Measurements from ENCODE around the gene NR5A1.

Gene NR5A1

DNA sequence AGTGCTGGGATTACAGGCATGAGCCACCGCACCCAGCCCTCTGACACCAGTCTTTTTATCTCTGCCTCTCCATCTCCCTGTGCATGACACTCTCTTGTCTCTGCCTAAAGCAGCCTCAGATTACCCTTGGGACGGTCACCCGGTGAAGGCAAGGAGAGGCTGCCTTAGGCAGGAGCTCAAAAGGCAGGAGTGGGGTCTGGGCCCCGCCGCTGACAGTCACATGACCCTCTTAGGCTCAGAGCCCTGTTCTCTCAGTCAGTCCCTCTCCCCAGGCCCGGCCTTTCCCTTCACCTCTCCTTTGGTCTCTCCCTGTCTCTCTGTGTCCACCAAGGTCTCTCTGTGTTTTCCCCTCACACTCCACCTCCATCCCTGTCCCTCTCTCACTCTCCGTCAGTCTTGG, 34.4 kb downstream of the NR5A1 start:
- TF ChIP-seq, protein P1, sequence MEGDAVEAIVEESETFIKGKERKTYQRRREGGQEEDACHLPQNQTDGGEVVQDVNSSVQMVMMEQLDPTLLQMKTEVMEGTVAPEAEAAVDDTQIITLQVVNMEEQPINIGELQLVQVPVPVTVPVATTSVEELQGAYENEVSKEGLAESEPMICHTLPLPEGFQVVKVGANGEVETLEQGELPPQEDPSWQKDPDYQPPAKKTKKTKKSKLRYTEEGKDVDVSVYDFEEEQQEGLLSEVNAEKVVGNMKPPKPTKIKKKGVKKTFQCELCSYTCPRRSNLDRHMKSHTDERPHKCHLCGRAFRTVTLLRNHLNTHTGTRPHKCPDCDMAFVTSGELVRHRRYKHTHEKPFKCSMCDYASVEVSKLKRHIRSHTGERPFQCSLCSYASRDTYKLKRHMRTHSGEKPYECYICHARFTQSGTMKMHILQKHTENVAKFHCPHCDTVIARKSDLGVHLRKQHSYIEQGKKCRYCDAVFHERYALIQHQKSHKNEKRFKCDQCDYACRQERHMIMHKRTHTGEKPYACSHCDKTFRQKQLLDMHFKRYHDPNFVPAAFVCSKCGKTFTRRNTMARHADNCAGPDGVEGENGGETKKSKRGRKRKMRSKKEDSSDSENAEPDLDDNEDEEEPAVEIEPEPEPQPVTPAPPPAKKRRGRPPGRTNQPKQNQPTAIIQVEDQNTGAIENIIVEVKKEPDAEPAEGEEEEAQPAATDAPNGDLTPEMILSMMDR (conservative IDR thresholded peaks at IDR 0.05; ENCODE audit: low read depth, low read length) = no peak
- H3K4me3 ChIP-seq (ENCODE audit: low read depth, low read length) = no peak overlapping the region
- DNase-seq (ENCODE audit: low read depth) = no peak

DNA sequence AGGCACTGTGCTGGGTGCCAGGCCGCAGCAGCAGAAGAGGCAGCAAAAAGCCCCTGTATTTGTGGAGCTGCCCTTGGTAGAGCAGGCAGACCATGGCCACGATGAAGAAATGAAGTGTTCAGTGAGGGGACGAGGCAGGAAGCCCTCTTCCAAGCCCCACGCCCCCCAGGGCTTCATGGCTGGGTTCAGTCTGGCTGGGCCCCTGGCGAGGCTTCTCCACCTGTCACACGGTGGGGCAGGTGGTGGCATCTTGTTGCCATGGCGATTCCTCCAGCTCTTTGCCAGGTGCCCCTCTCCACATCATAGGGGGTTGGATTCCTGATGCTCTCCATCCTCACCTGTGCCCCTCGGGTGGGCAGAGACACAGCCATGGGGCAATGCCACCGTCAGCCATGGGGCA, 35.4 kb downstream of the NR5A1 start:
- DNase-seq (ENCODE audit: low read depth) = no peak
- H3K4me3 ChIP-seq (ENCODE audit: low read depth, low read length) = no peak overlapping the region
- TF ChIP-seq, protein P1 (conservative IDR thresholded peaks at IDR 0.05; ENCODE audit: low read depth, low read length) = no peak

DNA sequence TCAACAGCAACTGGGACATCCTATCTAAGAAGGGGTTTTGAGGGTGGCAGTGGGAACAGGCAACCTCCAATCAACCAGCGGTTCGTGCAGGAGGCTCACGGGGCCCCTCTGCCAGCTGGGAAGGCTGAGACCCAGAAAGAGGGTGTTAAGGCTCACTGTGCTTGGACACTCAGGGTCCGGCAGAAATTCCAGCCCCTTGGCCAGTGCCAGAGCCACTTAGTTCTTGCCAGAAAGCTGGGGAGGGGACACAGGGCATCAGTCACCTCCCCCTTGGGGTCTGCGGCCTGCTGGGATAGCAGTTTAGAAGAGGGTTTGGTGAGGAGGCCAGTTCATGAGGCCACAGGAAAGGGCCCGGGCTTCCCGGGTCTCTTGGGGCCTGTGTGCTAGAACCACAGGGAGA, 36.5 kb downstream of the NR5A1 start:
- no peak overlapping the region for H3K4me3 ChIP-seq (ENCODE audit: low read depth, low read length)
- no peak for DNase-seq (ENCODE audit: low read depth)
- TF ChIP-seq, protein P1 (conservative IDR thresholded peaks at IDR 0.05; ENCODE audit: low read depth, low read length) = no peak

DNA sequence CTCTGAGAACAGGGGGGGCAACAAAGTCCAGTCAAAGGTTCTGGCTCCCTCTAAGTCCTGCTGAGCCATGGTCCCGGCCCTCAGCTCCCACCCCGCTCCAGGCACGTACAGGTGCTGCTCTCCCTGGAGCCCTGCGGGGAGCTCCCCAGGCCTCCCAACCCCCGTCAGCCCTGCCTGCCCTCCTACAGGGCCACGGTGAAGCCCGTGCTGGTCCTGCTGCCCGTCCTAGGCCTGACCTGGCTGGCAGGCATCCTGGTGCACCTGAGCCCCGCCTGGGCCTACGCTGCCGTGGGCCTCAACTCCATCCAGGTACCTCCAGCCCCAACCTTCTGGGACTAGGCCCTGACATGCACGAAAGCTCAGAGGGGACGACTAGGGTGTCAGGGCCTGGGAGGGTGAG, 36.9 kb downstream of the NR5A1 start:
- TF ChIP-seq, protein P1 (conservative IDR thresholded peaks at IDR 0.05; ENCODE audit: low read depth, low read length) = no peak

DNA sequence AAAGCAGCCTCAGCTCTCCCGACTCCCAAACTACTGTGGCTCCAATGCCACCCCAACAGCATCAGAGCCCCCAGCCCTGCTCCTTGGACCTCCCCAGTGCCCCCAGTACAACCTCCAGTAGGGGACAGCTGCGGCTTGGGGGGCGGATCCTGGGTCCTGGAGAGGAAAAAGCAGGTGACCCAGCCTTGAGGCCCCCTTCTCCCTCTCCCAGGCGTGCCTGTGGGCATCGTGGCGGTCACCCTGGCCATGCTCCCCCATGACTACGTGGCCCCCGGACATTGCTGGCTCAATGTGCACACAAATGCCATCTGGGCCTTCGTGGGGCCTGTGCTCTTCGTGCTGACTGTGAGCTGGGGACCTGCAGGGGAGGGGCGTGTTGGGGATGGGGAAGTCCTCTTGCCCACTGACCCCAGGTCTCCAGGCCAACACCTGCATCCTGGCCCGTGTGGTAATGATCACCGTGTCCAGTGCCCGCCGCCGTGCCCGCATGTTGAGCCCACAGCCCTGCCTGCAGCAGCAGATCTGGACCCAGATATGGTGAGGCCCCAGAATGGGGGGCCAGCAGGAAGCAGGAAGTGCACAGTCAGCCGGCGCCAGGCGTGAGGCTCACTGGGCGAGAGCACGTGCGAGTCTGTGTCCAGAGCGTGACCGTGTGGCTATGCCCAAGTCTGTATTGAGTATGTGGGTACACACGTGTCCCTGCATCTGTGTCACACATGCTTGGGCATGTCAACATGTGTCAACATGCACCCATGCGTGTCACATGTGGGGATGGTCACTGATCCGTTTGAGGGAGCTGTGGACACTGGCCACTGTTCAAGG, 38.0 kb downstream of the NR5A1 start:
- no peak overlapping the region for H3K4me3 ChIP-seq (ENCODE audit: low read depth, low read length)
- no peak for DNase-seq (ENCODE audit: low read depth)
- TF ChIP-seq, protein P1 (conservative IDR thresholded peaks at IDR 0.05; ENCODE audit: low read depth, low read length) = no peak

More for the DNA sequence above, 36.9 kb downstream of the NR5A1 start:
- H3K4me3 ChIP-seq (ENCODE audit: low read depth, low read length) = no peak overlapping the region
- no peak for DNase-seq (ENCODE audit: low read depth)

DNA sequence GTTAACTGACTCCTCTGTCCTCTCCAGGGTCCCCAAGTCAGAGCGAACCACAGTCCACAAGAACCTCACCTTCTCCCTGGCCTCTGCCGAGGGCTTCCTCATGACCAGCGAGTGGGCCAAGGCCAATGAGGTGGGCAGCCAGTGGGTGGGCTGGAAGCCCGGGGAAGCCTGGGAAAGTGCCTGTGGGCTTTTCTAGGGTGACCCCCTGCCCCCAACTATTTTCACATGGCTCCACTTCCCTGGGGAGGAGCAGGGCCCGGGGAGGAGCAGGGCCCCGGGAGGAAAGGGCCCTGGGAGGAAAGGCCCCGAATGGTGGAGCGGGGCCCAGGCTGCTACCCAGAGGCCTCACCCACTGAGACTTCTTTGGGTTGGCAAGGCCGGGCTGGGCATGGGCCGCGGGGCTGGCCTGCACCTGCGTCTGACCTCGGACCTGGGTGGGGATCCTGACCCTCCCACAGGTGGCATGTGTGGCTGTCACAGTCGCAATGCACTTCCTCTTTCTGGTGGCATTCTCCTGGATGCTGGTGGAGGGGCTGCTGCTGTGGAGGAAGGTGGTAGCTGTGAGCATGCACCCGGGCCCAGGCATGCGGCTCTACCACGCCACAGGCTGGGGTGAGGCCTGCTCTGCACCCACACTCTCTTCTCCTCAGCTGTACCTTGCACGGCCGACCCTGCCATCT, 39.0 kb downstream of the NR5A1 start:
- TF ChIP-seq, protein P1 (conservative IDR thresholded peaks at IDR 0.05; ENCODE audit: low read depth, low read length) = no peak
- DNase-seq (ENCODE audit: low read depth) = no peak
- H3K4me3 ChIP-seq (ENCODE audit: low read depth, low read length) = no peak overlapping the region

All from choroid plexus epithelial cell (primary cell).